HUES48 (cell line): ENCODE results near the gene TAF4.

Experiments used
- H3K27ac ChIP-seq: one replicate; pipeline ENCODE4 v1.7.0; 2013; ENCODE audit warnings: low read depth, low read length, inconsistent platforms
- H3K27me3 ChIP-seq: 2 replicates; pipeline ENCODE4 v1.6.1; 2013; ENCODE audit warnings: mild to moderate bottlenecking, low read length; ENCODE audit not compliant: control insufficient read depth, insufficient read depth
- H3K36me3 ChIP-seq: 2 replicates; pipeline ENCODE4 v1.6.1; 2013; ENCODE audit warnings: low read length; ENCODE audit not compliant: control insufficient read depth, insufficient read depth
- H3K4me1 ChIP-seq: 2 replicates; pipeline ENCODE4 v1.6.1; 2013; ENCODE audit warnings: mild to moderate bottlenecking, low read length; ENCODE audit not compliant: control insufficient read depth, insufficient read depth
- H3K4me3 ChIP-seq: 2 replicates; pipeline ENCODE4 v1.5.1; 2013; ENCODE audit warnings: mild to moderate bottlenecking, low read depth, low read length
- H3K9ac ChIP-seq: 2 replicates; pipeline ENCODE4 v1.6.1; 2013; ENCODE audit warnings: mild to moderate bottlenecking, low read depth, low read length, moderate library complexity
- H3K9me3 ChIP-seq: 2 replicates; pipeline ENCODE4 v1.6.1; 2013; ENCODE audit warnings: low read length; ENCODE audit not compliant: control insufficient read depth, insufficient read depth

The TAF4 gene

GRCh38 chr20:62048821-62049291 lies 16.8 kb downstream of the TAF4 start:
- Histone ChIP-seq H3K4me1 (peaks cover 37% of the 10 kb centered on the region), H3K27ac (no peak overlapping the region), H3K9me3 (no peaks in the 10 kb centered on the region), H3K36me3 (0 out of 2 replicates have a peak, but pooled peaks cover 4% of the 10 kb centered on the region), H3K9ac (no peak overlapping the region), H3K27me3 (no peaks in the 10 kb centered on the region), H3K4me3 (no peak overlapping the region)

GRCh38 chr20:62048346-62048761 lies 17.3 kb downstream of the TAF4 start:
- Histone ChIP-seq H3K9ac (no peak overlapping the region), H3K27me3 (no peaks in the 10 kb centered on the region), H3K36me3 (no peaks in the 10 kb centered on the region), H3K9me3 (no peaks in the 10 kb centered on the region), H3K4me1 (peaks cover 37% of the 10 kb centered on the region), H3K4me3 (no peak overlapping the region), H3K27ac (no peak overlapping the region)

DNA sequence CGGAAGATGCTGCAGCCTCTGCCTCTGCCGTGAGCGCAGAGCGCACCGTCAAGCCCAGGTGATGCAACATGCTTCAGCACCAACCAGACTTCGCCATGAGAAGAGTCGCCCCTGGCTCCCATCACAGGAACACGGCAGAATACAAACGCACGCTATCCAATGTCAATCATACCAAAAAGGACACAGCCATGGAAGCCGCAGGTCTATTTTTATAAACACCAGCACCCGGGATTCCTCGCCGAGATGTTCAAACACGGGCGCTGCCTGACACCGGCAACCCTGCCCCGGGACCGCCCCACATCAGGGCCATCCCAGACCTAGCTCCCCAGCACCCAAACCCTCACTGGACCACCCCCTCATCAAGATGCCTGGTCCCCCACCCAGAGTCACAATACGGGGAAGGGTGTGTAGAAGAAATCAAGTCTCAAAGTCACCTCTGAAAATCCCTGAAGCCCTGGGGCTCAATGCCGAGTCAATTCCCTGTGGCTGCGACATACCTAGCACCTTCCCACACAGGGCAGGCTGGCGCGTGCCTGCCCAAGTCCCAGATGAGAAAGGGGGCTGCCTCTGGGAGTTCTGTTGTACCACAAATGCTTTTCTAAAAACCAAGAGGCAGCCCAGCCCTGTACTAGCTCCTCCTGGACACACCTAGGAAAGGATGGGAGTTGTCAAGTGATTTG lies 17.9 kb downstream of the TAF4 start:
- H3K9ac ChIP-seq = no peak overlapping the region
- H3K36me3 ChIP-seq = no peaks in the 10 kb centered on the region
- peaks cover 37% of the 10 kb centered on the region for H3K4me1 ChIP-seq
- no peak overlapping the region for H3K4me3 ChIP-seq
- H3K27me3 ChIP-seq = no peaks in the 10 kb centered on the region
- H3K27ac ChIP-seq = no peak overlapping the region
- H3K9me3 ChIP-seq = no peaks in the 10 kb centered on the region

- no peaks in the 10 kb centered on the region for H3K9me3 ChIP-seq
- H3K27me3 ChIP-seq = no peaks in the 10 kb centered on the region
- no peaks in the 10 kb centered on the region for H3K36me3 ChIP-seq
- H3K9ac ChIP-seq = no peak overlapping the region
- no peak overlapping the region for H3K27ac ChIP-seq
- H3K4me1 ChIP-seq = peaks cover 37% of the 10 kb centered on the region
- H3K4me3 ChIP-seq = no peak overlapping the region
Measured at GRCh38 chr20:62046431-62046830, 19.2 kb downstream of the TAF4 start.

DNA sequence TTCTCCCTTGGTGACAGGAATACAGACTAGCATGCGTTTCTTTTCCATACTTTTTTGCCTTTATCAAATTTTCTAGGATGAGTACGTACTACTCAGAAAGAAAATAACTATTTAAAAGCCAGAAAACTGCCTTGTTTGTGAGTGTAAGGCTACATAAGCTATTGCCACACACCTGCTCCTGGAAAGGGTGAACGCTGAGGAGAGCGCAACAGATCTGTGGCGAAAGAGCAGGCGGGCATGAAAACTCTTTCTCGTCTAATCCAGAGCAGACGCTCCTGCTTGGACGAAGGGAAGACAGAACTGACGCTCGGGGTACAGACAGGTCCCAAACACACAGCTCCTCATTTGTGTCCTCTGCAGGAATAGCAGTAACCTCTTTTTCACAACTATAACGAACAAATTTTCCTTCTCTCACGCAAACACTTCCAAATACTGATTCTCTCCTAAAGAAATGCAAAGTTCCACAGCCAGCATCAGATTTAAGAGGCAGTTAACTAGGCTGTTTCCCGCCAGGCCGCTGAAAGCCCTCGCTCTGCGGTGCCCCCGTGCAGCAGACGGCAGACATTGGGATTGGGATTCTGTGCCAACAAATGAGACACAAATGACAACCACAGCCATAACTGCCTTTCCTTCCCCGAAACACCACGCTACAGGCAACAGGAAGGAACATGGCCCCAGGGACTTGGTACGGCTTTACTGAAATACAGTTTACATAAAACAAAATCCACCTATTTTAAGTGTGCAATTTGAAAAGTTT lies 20.0 kb downstream of the TAF4 start:
- H3K9ac ChIP-seq = no peak overlapping the region

DNA sequence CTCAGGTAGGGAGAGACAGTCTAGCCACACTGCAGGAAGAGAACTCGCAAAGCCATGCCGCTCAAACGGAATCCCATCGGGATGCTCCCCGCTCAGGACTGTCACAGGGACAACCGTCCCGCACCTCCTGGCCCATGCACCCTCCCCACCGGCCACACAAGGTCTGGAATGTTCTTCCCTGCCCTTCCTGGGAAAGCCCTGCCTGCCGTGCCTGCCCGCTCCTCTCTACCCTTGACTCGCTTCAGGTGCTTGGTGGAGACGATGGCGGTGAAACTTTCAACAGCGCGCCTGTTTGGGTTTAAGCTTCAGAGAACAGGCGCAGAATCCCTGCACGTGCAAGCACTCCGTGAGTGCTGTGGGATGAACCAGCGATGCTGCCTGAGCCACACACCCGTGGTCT lies 20.6 kb downstream of the TAF4 start:
- Histone ChIP-seq H3K27me3 (no peaks in the 10 kb centered on the region), H3K9ac (no peak overlapping the region), H3K27ac (no peak overlapping the region), H3K4me3 (no peak overlapping the region), H3K36me3 (no peaks in the 10 kb centered on the region), H3K9me3 (no peaks in the 10 kb centered on the region), H3K4me1 (peaks cover 42% of the 10 kb centered on the region)

More for the DNA sequence above, 20.0 kb downstream of the TAF4 start:
- H3K36me3 ChIP-seq = no peaks in the 10 kb centered on the region
- H3K4me1 ChIP-seq = peaks cover 38% of the 10 kb centered on the region
- H3K4me3 ChIP-seq = no peak overlapping the region
- H3K27ac ChIP-seq = no peak overlapping the region
- H3K9me3 ChIP-seq = no peaks in the 10 kb centered on the region
- H3K27me3 ChIP-seq = no peaks in the 10 kb centered on the region

DNA sequence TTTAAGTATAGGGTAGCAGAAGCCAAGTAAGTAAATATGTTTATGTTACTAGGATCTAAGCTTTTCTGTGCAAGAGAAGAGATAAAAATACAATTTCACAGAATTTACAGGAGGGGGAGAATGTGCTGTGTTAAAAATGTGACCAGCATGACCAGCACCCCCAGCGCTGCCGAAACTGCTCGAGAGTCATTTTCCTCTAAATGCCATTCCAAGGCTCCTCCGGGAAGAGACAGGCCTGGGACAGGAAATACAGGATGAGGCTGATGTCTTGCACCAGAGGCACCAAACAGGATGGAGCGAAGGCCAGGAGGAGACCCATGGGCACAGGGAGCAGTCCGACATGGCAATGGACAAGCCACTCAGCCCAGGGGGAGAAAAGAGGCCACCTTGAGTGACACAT lies 21.1 kb downstream of the TAF4 start:
- Histone ChIP-seq H3K4me3 (no peak overlapping the region), H3K27ac (no peak overlapping the region), H3K4me1 (peaks cover 45% of the 10 kb centered on the region), H3K27me3 (no peaks in the 10 kb centered on the region), H3K9me3 (no peaks in the 10 kb centered on the region), H3K36me3 (no peaks in the 10 kb centered on the region), H3K9ac (no peak overlapping the region; the same call in 1 of the 2 replicates)

- H3K4me3 ChIP-seq = no peak overlapping the region
Measured at GRCh38 chr20:62043131-62043914, 22.4 kb downstream of the TAF4 start.

DNA sequence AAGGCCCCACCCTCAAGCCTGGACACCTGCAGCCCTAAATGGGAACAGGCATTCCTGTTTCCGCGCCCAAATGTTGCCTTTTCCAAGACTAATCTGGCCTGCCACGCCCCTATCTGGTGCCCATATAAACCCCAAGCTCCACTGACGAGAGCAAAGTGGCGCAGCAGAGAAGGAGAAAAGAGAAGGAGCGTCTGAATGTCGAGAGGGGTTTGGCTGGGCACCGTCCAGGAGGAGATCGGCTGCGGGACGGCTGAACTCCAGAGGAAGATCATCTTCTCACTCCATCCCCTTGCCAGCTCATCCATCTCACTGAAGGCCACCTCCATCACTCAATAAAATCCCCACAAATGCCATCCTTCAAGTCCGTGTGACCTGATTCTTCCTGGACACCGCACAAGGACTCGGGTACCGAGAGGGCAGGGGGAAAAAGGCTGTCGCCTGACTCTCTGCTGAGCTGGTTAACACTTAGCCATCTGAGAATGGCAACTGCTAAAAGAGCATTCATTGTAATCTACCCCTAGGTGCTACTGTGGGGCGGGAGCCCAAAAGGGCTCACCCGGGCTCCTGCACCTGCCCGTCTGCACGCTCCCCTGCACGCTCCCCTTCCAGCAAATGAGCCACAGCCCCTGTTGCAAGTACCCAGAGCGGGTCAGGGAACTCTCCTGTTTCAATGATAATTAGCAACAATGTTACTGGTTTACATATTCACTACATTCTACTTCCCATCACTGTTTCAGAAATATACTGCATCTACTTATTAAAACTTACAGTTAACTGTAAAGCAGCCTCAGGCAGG lies 23.5 kb downstream of the TAF4 start:
- H3K4me1 ChIP-seq = peaks cover 34% of the 10 kb centered on the region
- no peak overlapping the region for H3K27ac ChIP-seq
- no peak overlapping the region for H3K9ac ChIP-seq
- H3K36me3 ChIP-seq = no peaks in the 10 kb centered on the region
- no peaks in the 10 kb centered on the region for H3K9me3 ChIP-seq
- no peak overlapping the region for H3K4me3 ChIP-seq
- H3K27me3 ChIP-seq = no peaks in the 10 kb centered on the region

More at GRCh38 chr20:62043131-62043914, 22.4 kb downstream of the TAF4 start:
- H3K27ac ChIP-seq = no peak overlapping the region
- H3K9me3 ChIP-seq = no peaks in the 10 kb centered on the region
- H3K4me1 ChIP-seq = peaks cover 45% of the 10 kb centered on the region
- H3K9ac ChIP-seq = no peak overlapping the region
- H3K36me3 ChIP-seq = no peaks in the 10 kb centered on the region
- H3K27me3 ChIP-seq = no peaks in the 10 kb centered on the region

DNA sequence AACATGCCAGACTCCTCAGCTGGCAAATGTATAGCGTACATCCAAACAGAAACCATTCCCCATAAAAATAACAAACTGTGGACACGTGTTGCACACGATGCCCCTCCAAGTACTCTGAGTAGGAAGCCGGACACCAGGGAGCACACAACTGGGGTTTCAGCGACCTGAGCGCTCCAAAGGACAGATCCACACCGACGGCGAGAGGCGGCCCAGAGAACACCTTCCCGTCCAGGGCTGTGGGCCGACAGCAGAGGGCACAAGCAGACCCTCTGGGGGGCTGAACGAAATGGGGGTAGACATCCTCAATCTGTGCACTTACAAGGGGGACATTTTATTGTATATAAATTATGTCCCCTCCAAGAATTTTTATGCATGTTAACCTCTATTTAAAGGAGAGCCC lies 24.7 kb downstream of the TAF4 start:
- Histone ChIP-seq H3K4me3 (no peak overlapping the region), H3K36me3 (no peaks in the 10 kb centered on the region), H3K27me3 (no peaks in the 10 kb centered on the region), H3K9me3 (no peaks in the 10 kb centered on the region), H3K4me1 (peaks cover 28% of the 10 kb centered on the region), H3K27ac (no peak overlapping the region), H3K9ac (no peak overlapping the region)
